HepG2 (cell line): ENCODE data around the gene FRMD8. TPM values are rescaled to one million over a fixed set of nuclear protein-coding genes. Genes with fewer than 3 reads are reported as not detected.

ENCODE experiments used
- ATAC-seq: fragments of 200-7000 bp; cut with Tn5 transposase; 3 replicates; pipeline ENCODE4 v1.9.1; 2020; ENCODE audit warnings: mild to moderate bottlenecking, moderate library complexity
- BruUV-seq: library from RNA; stranded (reverse); fragments of 400-500 nt; replicated peaks from 2 replicates; lab custom pipeline; 2021; lab: Mats Ljungman, UMichigan
- CTCF ChIA-PET: fragments of 300-600 bp; formaldehyde crosslinking; extraction: SDS; loops from one replicate; lab custom pipeline; 2021; ENCODE audit warnings: low total read pairs, inconsistent platforms, low intra/inter-chr PET ratio; lab: Yijun Ruan, JAX
- POLR2A ChIA-PET: fragments of 350-600 bp; sonication (Branson Sonifier 250); formaldehyde crosslinking; loops from one replicate; lab custom pipeline; 2020; ENCODE audit warnings: antibody characterized with exemption, inconsistent platforms; lab: Yijun Ruan, JAX
- DNase-seq: peaks from one replicate; pipeline ENCODE4 v3.0.0-alpha.2; 2015; ENCODE audit warnings: low spot score
- FAIRE-seq: peaks from 3 replicates; lab custom pipeline; 2011; peaks lifted over from hg19 to GRCh38; lab: Jason Lieb, UNC
- H2AFZ ChIP-seq: one replicate; pipeline ENCODE4 v1.6.1; 2011; ENCODE audit warnings: low read length, inconsistent platforms
- H3K27ac ChIP-seq: fragments of 300-600 bp; 3 replicates; pipeline ENCODE4 v1.8.0; 2011; ENCODE audit warnings: mixed run types, mild to moderate bottlenecking, mixed read lengths, low read length, inconsistent platforms; ENCODE audit not compliant: insufficient read depth; ENCODE audit errors: extremely low read length
- H3K27me3 ChIP-seq, 2 experiments: fragments of 200-600 bp in 1 of 2; 2 replicates in 1 of 2; 3 replicates in 1 of 2; pipeline versions ENCODE4 v1.6.0 to v1.8.0; 2011; ENCODE audit warnings: low read length in 2 of 2, mild to moderate bottlenecking in 2 of 2, moderate library complexity in 2 of 2, inconsistent platforms in 1 of 2; ENCODE audit not compliant: insufficient read depth in 2 of 2, control insufficient read depth in 1 of 2
- H3K36me3 ChIP-seq, 2 experiments: fragments of 200-600 bp in 1 of 2; replicated peaks in 1 of 2; 2 replicates in 1 of 2; 3 replicates in 1 of 2; pipeline versions ENCODE4 v1.5.1 to v1.8.0; 2011; ENCODE audit warnings: low read length in 2 of 2, inconsistent platforms in 1 of 2; ENCODE audit not compliant: insufficient read depth in 2 of 2, control insufficient read depth in 1 of 2
- H3K4me1 ChIP-seq: 2 replicates; pipeline ENCODE4 v1.5.1; 2012; ENCODE audit warnings: low read length, inconsistent platforms; ENCODE audit not compliant: insufficient read depth
- H3K4me2 ChIP-seq: 2 replicates; pipeline ENCODE4 v1.6.0; 2011; ENCODE audit warnings: low read depth, low read length, inconsistent platforms
- H3K4me3 ChIP-seq, 3 experiments: fragments of 200-600 bp in 1 of 3; sonication (generic), shearing (Covaris generic) in 1 of 3; replicated peaks in 1 of 3; 2 replicates each; pipeline ENCODE4 v1.5.1; 2011 to 2016; ENCODE audit warnings: low read length in 3 of 3, inconsistent platforms in 2 of 3, low read depth in 2 of 3, mild to moderate bottlenecking in 2 of 3, control low read depth in 1 of 3, mixed read lengths in 1 of 3; ENCODE audit not compliant: insufficient read depth in 1 of 3
- H3K79me2 ChIP-seq: one replicate; pipeline ENCODE4 v1.6.1; 2011; ENCODE audit warnings: low read length, inconsistent platforms; ENCODE audit not compliant: insufficient read depth
- H3K9ac ChIP-seq: 2 replicates; pipeline ENCODE4 v1.6.0; 2011; ENCODE audit warnings: mild to moderate bottlenecking, low read depth, low read length, inconsistent platforms; ENCODE audit not compliant: insufficient read depth
- H3K9me3 ChIP-seq: 2 replicates; pipeline ENCODE4 v1.5.1; 2012; ENCODE audit warnings: mild to moderate bottlenecking, low read length
- H4K20me1 ChIP-seq: 2 replicates; pipeline ENCODE4 v1.6.0; 2011; ENCODE audit warnings: inconsistent platforms, mild to moderate bottlenecking, low read length, moderate library complexity; ENCODE audit not compliant: insufficient read depth
- ATF7-NPFF ChIP-seq: sonication (generic); formaldehyde crosslinking; IDR thresholded peaks from 2 replicates; pipeline ENCODE4 v1.8.1; 2023; ENCODE audit warnings: mild to moderate bottlenecking, low read depth, missing genetic modification reagents, moderate library complexity
- CAMTA2 ChIP-seq: sonication (generic); formaldehyde crosslinking; IDR thresholded peaks from 2 replicates; pipeline ENCODE4 v1.4.0; 2020; ENCODE audit warnings: mild to moderate bottlenecking, missing genetic modification reagents, borderline replicate concordance
- EP300 ChIP-seq, 3 experiments: sonication (generic) in 1 of 3; formaldehyde crosslinking in 1 of 3; IDR thresholded peaks; 2 replicates each; pipeline versions ENCODE4 v1.5.1 to v1.6.1; 2011 to 2020; ENCODE audit warnings: low read depth in 2 of 3, low read length in 2 of 3, borderline replicate concordance in 1 of 3, improper control_type of control experiment in 1 of 3, mild to moderate bottlenecking in 1 of 3, missing genetic modification reagents in 1 of 3, moderate library complexity in 1 of 3
- FIP1L1 ChIP-seq: fragments of 200-400 bp; formaldehyde crosslinking; IDR thresholded peaks from 2 replicates; pipeline ENCODE4 v1.6.1; 2018; ENCODE audit warnings: low read depth, mild to moderate bottlenecking, low read length, moderate library complexity, borderline replicate concordance; ENCODE audit not compliant: insufficient read depth
- HNF4A ChIP-seq: sonication (generic); formaldehyde crosslinking; IDR thresholded peaks from 2 replicates; pipeline ENCODE4 v1.4.0; 2020; ENCODE audit warnings: missing genetic modification reagents
- HNRNPL ChIP-seq: fragments of 200-400 bp; formaldehyde crosslinking; IDR thresholded peaks from 2 replicates; pipeline ENCODE4 v1.6.1; 2017; ENCODE audit warnings: mild to moderate bottlenecking, low read depth, low read length
- JUN ChIP-seq: sonication (generic); formaldehyde crosslinking; IDR thresholded peaks from 2 replicates; pipeline ENCODE4 v1.4.0; 2020; ENCODE audit warnings: mild to moderate bottlenecking, missing genetic modification reagents
- NBN ChIP-seq: fragments of 450-650 bp; conservative IDR thresholded peaks from 2 replicates; pipeline ENCODE4 v1.6.1; 2017
- PATZ1 ChIP-seq: sonication (generic); formaldehyde crosslinking; IDR thresholded peaks from 2 replicates; pipeline ENCODE4 v1.4.0; 2020; ENCODE audit warnings: missing genetic modification reagents
- STAG1 ChIP-seq: sonication (generic); formaldehyde crosslinking; IDR thresholded peaks from 2 replicates; pipeline ENCODE4 v1.4.0; 2020; ENCODE audit warnings: missing genetic modification reagents
- THYN1 ChIP-seq: sonication (generic); formaldehyde crosslinking; IDR thresholded peaks from 2 replicates; pipeline ENCODE4 v1.8.1; 2023; ENCODE audit warnings: low read depth, mild to moderate bottlenecking, moderate library complexity, missing genetic modification reagents, borderline replicate concordance
- XRCC5 ChIP-seq: fragments of 200-400 bp; formaldehyde crosslinking; optimal IDR thresholded peaks from 2 replicates; pipeline ENCODE3; 2017; ENCODE audit warnings: mild to moderate bottlenecking, low read length
- ZNF17 ChIP-seq: sonication (generic); formaldehyde crosslinking; IDR thresholded peaks from 2 replicates; pipeline ENCODE4 v1.5.0; 2020; ENCODE audit warnings: mild to moderate bottlenecking, missing genetic modification reagents
- ZNF367 ChIP-seq: sonication (generic); formaldehyde crosslinking; IDR thresholded peaks from 2 replicates; pipeline ENCODE4 v1.4.0; 2020; ENCODE audit warnings: missing genetic modification reagents, borderline replicate concordance
- ZNF652 ChIP-seq: IDR thresholded peaks from 2 replicates; pipeline ENCODE4 v1.6.1; 2016; ENCODE audit warnings: low read depth, borderline replicate concordance
- ZUFSP ChIP-seq: sonication (generic); formaldehyde crosslinking; IDR thresholded peaks from 2 replicates; pipeline ENCODE4 v1.9.0; 2021; ENCODE audit warnings: missing genetic modification reagents, mild to moderate bottlenecking, borderline replicate concordance
- WGBS: methylation state at CpG from one replicate; pipeline ENCODE4 v1.1.6; 2017; ENCODE audit warnings: low lambda C conversion rate; 5-methylcytosine and 5-hydroxymethylcytosine counted together
- in situ Hi-C: cut with HindIII; loops from 2 replicates; pipeline ENCODE4 v1.10.0; 2017; ENCODE audit warnings: low pct_unique_long_range_greater_than_20kb; ENCODE audit not compliant: extremely low pct_ligation_motif_present
- intact Hi-C: fragments of 100-400 bp; cut with micrococcal nuclease; formaldehyde crosslinking; loops from one replicate; pipeline ENCODE4 v1.10.0; 2022; ENCODE audit not compliant: unreplicated experiment
- polyA plus RNA-seq, 8 experiments: library from polyadenylated mRNA; depleted of rRNA in 3 of 8; stranded (reverse) in 7 of 8; unstranded in 1 of 8; fragments of >200 nt; fragmentation: Illumina TruSeq in 4 of 8; extraction: Trizol in 4 of 8; gene quantifications; 2 replicates each; pipeline versions ENCODE4 v1.2.1 to v1.2.3, GENCODE V29; 2011 to 2016; ENCODE audit warnings: low read depth in 4 of 8, missing spikeins in 1 of 8, mixed read lengths in 1 of 8; ENCODE audit not compliant: insufficient read depth in 1 of 8
- total RNA-seq, 5 experiments: library from RNA; depleted of rRNA; stranded (reverse); fragments of >200 nt; fragmentation: Illumina TruSeq; extraction: Trizol; gene quantifications; 2 replicates each; pipeline ENCODE4 v1.2.3, GENCODE V29; 2016; ENCODE audit warnings: low read depth in 1 of 5

Gene FRMD8
- total and polyA plus RNA-seq, 2 of the 13 experiments (the other 11 are each of a cell fraction or from before 2014, with no cell fraction given), result 5.8 to 20.6 TPM

DNA sequence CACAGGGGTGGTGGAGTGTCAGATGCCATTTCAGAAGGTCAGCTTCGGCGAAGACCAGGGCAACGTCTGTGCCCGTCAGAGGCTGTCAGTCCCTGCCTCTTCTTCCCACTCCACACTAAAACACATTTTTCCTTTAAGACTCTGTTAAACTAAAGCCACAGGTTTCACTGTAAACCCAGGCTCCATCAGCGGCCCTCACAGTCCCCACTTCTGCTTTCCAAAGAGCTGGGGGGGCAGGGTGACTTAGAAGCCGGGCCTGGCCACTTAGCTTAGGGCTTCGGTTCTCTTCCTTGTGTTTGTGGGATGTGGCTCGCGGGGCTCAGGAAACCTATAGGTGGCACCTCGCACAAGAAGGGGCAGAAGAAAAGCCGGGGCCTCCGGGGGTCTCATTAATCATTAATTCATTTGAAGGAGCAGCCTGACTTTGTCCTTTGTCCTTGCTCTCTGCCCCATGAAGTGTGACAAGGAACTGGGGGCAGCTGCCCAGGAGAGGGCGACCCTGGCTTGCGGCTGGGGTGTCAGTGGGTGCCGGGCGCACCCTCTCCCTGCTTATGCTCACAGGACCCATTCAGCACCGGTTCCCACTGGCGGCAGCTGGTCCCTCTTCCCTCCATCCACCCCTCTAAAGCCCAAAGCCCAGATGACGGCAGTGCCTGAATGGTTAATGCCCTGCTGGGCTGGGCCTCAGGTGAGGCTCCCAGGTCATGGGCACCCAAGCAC, 8.1 kb upstream of the FRMD8 start (continued):
- TF ChIP-seq ATF7-NPFF (no peak), ZNF652 (CRISPR knock-in tag) (peak; percentile 60; the same call in 1 of the 2 replicates), STAG1 (CRISPR knock-in tag) (peak; percentile 55), XRCC5 (peak; percentile 36), HNF4A (peak; percentile 54), THYN1 (CRISPR knock-in tag) (no peak), HNRNPL (peak; percentile 80), NBN (no peak), CAMTA2 (CRISPR knock-in tag) (no peak), PATZ1 (peak; percentile 43; the same call in 1 of the 2 replicates)

DNA sequence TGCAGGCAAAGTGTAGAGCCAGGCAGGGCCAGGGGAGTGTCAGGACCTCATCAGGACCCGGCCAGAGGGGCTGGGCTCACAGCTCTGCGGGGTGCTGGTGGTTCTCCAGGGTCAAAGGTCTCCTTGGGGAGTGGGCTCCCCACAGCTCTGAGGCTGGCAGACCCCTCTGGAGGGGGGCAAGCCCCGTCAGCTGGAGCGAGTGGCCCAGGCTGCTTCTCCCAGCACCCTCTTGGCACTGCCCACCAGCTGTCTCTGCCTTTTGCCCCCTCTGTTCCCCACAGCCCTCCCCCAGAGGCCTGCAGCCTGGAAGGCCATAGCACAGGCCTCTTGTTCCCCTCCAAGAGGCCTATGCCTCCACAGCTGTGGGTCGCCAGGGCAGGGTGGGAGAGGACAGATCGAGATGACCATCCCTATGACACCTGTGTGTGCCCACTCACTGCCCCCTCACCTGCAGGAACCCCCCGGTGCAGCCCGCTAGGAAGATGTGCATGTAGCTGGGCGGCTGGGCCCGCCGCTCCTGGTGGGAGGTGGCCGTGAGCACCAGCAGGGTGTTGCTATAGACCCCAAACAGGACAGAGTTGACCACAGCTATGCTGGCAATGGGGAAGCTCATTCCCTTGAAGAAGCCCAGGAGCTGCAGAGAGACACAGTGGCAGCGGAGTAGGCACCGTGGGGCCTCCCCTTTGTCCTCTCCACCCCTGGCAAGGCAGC, 7.4 kb upstream of the FRMD8 start:
- no TSS peak for BruUV-seq
- Histone ChIP-seq H3K27me3 (peaks cover 0 to 2% of the 10 kb centered on the region in 2 experiments; a peak in 3 of 5 replicates), H3K4me3 (peak overlapping the region in 1 of 3 experiments; percentile 6; a peak in 1 of 6 replicates), H3K27ac (no peak overlapping the region), H4K20me1 (no peaks in the 10 kb centered on the region), H3K9me3 (no peaks in the 10 kb centered on the region), H3K4me2 (peak overlapping the region; percentile 64), H3K9ac (0 out of 2 replicates have a peak overlapping the region, but pooled peaks have one; percentile 8), H3K4me1 (peaks cover 85% of the 10 kb centered on the region), H2AFZ (no peak overlapping the region), H3K79me2 (no peaks in the 10 kb centered on the region), H3K36me3 (no peaks in the 10 kb centered on the region)
- no peak for DNase-seq
- WGBS, result 88% methylated on average over 8 of the region's 14 CpGs
- CTCF ChIA-PET, result no interaction called here
- no peak for FAIRE-seq
- in situ Hi-C loops, result no loop called here
- TF ChIP-seq JUN, result no peak
- peak; percentile 1 for TF ChIP-seq XRCC5
- TF ChIP-seq FIP1L1, result no peak
- no peak for TF ChIP-seq ZUFSP
- no peak for TF ChIP-seq EP300 (IDR thresholded peaks at IDR 0.05; ENCODE audit: low read depth in 2 of 2, low read length in 2 of 2)
- no peak for TF ChIP-seq EP300 (CRISPR knock-in tag; IDR thresholded peaks at IDR 0.05; ENCODE audit: borderline replicate concordance)
- TF ChIP-seq ZNF17, result no peak
- no peak for TF ChIP-seq ZNF367 (CRISPR knock-in tag)
- TF ChIP-seq HNRNPL, result peak; percentile 65; the same call in 1 of the 2 replicates
- ATAC-seq, result no peak
- POLR2A ChIA-PET, result interaction anchor here (0.7 to 16.8 kb wide), 8 partner anchors 8 to 128 kb away, joined by 3 to 433 read pairs (median 6); partner anchors contain the start of gene NEAT1
- intact Hi-C loops, result no loop called here
